Astrocyte of the spinal cord (primary cell): ENCODE measurements around the gene FOXO6.

ENCODE experiments used
- DNase-seq: peaks from one replicate; pipeline ENCODE4 v3.0.0; 2011; ENCODE audit warnings: low read depth, low spot score
- H3K4me3 ChIP-seq: 2 replicates; pipeline ENCODE4 v1.5.1; 2011; ENCODE audit warnings: low read depth, mild to moderate bottlenecking, low read length, moderate library complexity
- in situ Hi-C: cut with HindIII; loops from 2 replicates; pipeline ENCODE4 v1.10.0; 2017; ENCODE audit warnings: low sequenced_read_pairs
- TF ChIP-seq, protein P1 (sequence below): IDR thresholded peaks from 2 replicates; pipeline ENCODE4 v1.5.1; 2012; ENCODE audit warnings: low read depth, mild to moderate bottlenecking, low read length, inconsistent platforms

Gene FOXO6

DNA sequence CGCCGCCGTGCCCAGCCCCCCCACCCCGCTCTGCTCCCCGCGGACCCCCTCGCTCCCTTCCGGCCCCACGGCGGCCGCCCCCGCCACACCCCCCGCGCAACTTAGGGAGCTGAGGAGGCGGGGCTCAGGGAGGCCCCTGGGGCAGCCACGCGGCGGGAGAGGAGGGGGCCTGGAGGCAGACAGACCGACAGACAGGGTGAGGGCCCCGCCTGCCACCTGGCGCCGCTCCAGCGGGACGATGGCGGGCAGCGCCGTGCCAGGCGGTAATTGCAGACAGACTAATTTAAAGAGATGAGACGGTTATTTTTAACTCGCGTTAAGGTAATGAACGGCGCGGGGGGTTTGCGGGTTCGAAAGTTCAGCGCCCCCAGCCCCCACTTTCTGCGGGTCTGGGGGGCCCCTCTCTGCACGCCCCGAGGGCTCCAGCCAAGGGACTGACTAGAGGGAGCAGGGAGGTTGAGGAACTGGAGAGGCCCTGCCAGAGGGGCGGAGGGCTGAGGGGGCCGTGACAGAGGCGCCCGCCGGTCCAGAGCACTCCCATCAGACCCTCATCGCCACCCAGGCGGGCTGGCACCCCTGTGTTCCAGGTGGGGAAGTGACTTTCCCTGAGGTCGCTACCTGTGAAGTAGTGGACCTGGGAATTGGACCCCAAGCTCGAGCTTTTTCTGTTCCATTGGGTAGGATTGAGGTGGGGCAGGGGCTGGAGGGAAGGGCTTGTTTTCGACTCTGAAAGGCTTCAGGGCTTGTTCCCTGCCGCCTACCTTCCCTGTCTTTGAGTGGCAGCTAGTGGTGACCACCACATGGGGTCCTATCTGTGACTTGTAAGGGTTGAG lies 5.4 kb downstream of the FOXO6 start:
- TF ChIP-seq, protein P1, sequence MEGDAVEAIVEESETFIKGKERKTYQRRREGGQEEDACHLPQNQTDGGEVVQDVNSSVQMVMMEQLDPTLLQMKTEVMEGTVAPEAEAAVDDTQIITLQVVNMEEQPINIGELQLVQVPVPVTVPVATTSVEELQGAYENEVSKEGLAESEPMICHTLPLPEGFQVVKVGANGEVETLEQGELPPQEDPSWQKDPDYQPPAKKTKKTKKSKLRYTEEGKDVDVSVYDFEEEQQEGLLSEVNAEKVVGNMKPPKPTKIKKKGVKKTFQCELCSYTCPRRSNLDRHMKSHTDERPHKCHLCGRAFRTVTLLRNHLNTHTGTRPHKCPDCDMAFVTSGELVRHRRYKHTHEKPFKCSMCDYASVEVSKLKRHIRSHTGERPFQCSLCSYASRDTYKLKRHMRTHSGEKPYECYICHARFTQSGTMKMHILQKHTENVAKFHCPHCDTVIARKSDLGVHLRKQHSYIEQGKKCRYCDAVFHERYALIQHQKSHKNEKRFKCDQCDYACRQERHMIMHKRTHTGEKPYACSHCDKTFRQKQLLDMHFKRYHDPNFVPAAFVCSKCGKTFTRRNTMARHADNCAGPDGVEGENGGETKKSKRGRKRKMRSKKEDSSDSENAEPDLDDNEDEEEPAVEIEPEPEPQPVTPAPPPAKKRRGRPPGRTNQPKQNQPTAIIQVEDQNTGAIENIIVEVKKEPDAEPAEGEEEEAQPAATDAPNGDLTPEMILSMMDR, result no peak
- DNase-seq, result no peak
- H3K4me3 ChIP-seq, result no peak overlapping the region
- in situ Hi-C loops, result no loop called here

DNA sequence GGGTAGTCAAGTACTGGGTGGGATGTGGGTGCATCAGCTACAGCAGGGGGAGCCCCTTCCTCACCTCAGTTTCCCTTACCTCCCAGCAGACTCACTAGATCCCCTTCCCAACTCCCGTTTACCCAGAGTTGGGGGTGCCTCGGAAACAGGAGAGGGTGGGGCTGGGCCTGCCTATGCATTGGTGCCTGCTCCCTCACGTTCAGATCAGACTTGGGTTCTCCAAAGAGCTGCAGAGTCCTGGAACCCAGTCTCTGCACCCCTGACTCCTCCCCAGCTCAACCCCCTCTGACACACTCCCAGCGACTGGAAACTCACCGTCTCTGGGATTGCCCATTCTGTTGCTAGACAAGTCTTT lies 6.0 kb downstream of the FOXO6 start:
- DNase-seq, result no peak
- TF ChIP-seq, protein P1, result no peak
- in situ Hi-C loops, result no loop called here
- H3K4me3 ChIP-seq, result no peak overlapping the region

DNA sequence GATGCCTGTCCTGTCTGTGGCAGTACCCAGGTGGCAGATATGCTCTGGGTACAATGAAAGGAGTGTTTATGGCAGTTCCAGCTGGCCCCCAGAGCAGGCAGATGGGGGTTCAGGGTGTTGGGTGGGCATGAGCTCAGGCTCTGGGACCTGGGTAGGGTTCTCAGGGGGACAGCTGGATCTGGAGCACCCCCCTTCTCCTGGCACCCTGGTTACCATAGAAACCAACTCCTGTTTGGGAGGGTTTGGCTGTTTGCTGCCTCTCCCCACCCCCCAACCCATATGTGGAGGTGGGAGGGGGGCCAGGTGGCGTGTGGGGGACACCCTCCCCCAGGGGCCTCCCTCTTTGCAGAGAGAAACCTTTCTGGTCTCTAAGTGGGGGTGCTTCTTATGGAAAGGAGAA lies 7.1 kb downstream of the FOXO6 start:
- H3K4me3 ChIP-seq, result no peak overlapping the region
- in situ Hi-C loops, result no loop called here
- TF ChIP-seq, protein P1, result no peak
- no peak for DNase-seq

DNA sequence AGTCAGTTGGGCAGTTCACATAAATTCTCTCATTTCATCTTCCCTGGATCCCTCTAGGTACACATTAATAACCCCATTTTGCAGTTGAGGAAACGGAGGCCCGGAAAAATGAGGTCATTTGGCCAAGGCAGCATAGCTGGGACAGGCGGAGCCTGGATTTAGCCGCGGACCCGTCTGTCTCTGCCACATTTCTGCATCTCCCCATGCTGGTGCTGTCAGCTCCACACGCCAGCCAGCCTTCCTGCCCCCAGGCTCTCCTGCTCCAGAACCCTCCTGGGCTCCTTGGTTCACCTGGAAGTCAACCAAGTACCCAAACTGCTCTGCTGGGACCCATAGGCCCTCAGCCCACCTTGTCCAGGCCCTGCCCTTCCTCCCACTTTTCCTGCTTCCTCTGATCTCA lies 7.6 kb downstream of the FOXO6 start:
- no peak for DNase-seq
- TF ChIP-seq, protein P1, result no peak
- in situ Hi-C loops, result no loop called here

DNA sequence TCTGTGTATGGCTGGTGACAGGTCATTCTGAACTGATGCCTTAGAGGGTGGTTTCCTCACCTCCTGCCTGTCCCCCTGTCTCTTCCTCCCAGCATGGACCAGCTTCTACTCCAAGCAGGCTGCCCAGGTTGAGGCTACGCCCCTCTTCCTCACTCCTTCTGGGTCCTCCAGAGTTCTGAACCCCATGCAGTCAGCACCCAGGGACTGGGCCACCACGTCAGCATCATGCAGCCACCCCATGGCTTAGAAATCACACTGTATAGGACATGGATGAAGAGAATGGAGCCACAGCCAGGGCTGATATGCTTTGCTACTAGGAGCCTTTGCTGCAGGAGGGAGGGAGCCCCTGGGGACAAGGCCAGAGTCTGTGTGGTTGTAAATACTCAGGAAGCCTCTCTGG lies 8.3 kb downstream of the FOXO6 start:
- no peak overlapping the region for H3K4me3 ChIP-seq
- in situ Hi-C loops, result no loop called here

More for the DNA sequence above, 7.6 kb downstream of the FOXO6 start:
- no peak overlapping the region for H3K4me3 ChIP-seq

DNA sequence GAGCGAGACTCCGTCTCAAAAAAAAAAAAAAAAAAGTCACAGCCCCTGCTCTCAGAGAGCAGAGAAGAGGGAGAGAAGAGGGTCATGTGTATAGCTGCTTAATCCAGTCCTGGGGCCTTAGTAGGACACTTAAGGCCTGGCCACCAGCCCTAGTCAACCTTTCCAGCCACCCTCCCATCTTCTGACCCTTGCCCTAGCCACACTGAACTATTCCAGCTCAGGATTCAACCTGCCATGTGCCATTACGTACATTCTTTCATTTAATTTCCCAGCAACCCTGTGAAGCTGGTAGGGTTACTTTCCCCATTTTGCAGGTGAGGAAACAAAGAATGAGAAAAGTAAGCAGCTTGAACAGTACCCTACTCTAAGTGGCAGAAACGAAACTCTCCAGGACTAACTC lies 9.0 kb downstream of the FOXO6 start:
- TF ChIP-seq, protein P1, result no peak
- DNase-seq, result no peak
- in situ Hi-C loops, result no loop called here
- no peak overlapping the region for H3K4me3 ChIP-seq

More for the DNA sequence above, 8.3 kb downstream of the FOXO6 start:
- no peak for DNase-seq
- TF ChIP-seq, protein P1, result no peak
